ENCODE data around the gene KLF15. TPM values are rescaled to one million over a fixed set of nuclear protein-coding genes. Genes with fewer than 3 reads are reported as not detected.
A peak's percentile ranks its signal among the peaks of the same experiment; 100 is the strongest.

Gene KLF15
- total and polyA plus RNA-seq, 2 of the 8 experiments (the other 6 are each of a cell fraction or from before 2014, with no cell fraction given) = 15.7 to 19.5 TPM

- Histone ChIP-seq H3K79me2 (ENCODE audit: control insufficient read depth in 1 of 2, insufficient read depth in 2 of 2, low read length in 2 of 2) (peaks cover 0 to 18% of the 10 kb centered on the region in 2 experiments; a peak in 1 of 4 replicates), H2BK120ac (replicated peaks; ENCODE audit: low read depth, low read length) (no peak overlapping the region), H3K9ac (replicated peaks in 1 of 4; ENCODE audit: extremely low read depth in 1 of 4, low read depth in 3 of 4, low read length in 3 of 4) (no peak overlapping the region), H3K23ac (ENCODE audit: insufficient read length) (no peak overlapping the region), H3K79me1 (ENCODE audit: low read depth, low read length) (0 out of 2 replicates have a peak, but pooled peaks cover 3% of the 10 kb centered on the region), H2BK12ac (ENCODE audit: low read depth, low read length) (no peak overlapping the region), H3K56ac (replicated peaks; ENCODE audit: insufficient read length, low read depth, low read length) (no peak overlapping the region), H2AK5ac (ENCODE audit: low read depth, low read length) (no peak overlapping the region), H3K9me3 (ENCODE audit: insufficient read depth in 2 of 2, low read depth in 1 of 2, low read length in 1 of 2) (no peaks in the 10 kb centered on the region), H2BK5ac (ENCODE audit: low read depth, low read length) (no peak overlapping the region), H3K18ac (ENCODE audit: extremely low read depth, low read length) (no peak overlapping the region), H2BK15ac (ENCODE audit: low read length) (no peak overlapping the region), H3K27me3 (replicated peaks in 1 of 4; ENCODE audit: control insufficient read depth in 3 of 4, extremely low read depth in 1 of 4, insufficient read depth in 3 of 4, low read length in 3 of 4) (no peaks in the 10 kb centered on the region), H4K20me1 (replicated peaks in 1 of 2; ENCODE audit: control insufficient read depth in 1 of 2, insufficient read depth in 2 of 2, low read length in 2 of 2) (peaks cover 0 to 21% of the 10 kb centered on the region in 2 experiments), H3K4me1 (replicated peaks in 1 of 4; ENCODE audit: control insufficient read depth in 3 of 4, insufficient read depth in 4 of 4, low read length in 3 of 4) (peaks cover 0 to 16% (median 8%) of the 10 kb centered on the region in 4 experiments; a peak in 5 of 7 replicates), H4K8ac (ENCODE audit: extremely low read depth, insufficient read depth, low read length) (peak overlapping the region; percentile 72), H3K4me3 (ENCODE audit: extremely low read depth in 1 of 4, insufficient read depth in 2 of 4, low read depth in 3 of 4, low read length in 4 of 4) (no peak overlapping the region), H3K23me2 (ENCODE audit: low read depth, low read length) (peaks cover 13% of the 10 kb centered on the region), H3K36me3 (ENCODE audit: control insufficient read depth in 2 of 4, insufficient read depth in 4 of 4, low read length in 3 of 4) (peaks cover 0 to 15% (median 10%) of the 10 kb centered on the region in 4 experiments; a peak in 5 of 8 replicates), H2BK20ac (ENCODE audit: low read length) (no peak overlapping the region), H4K91ac (replicated peaks; ENCODE audit: insufficient read length, low read length) (no peak overlapping the region), H3K4ac (replicated peaks; ENCODE audit: insufficient read length, low read depth, low read length) (no peak overlapping the region), H3K27ac (ENCODE audit: low read depth, low read length) (no peak overlapping the region), H3K14ac (ENCODE audit: insufficient read length) (no peak overlapping the region), H4K5ac (ENCODE audit: insufficient read length, low read depth, low read length) (no peak overlapping the region), H2AFZ (ENCODE audit: low read length) (no peak overlapping the region), H3K4me2 (ENCODE audit: insufficient read depth in 1 of 2, low read depth in 2 of 2, low read length in 2 of 2) (no peak overlapping the region)
- ChIA-PET CTCF (ENCODE audit: partially characterized antibody) (interaction anchor here (0.9 to 2.1 kb wide), 4 partner anchors 8 to 219 kb away, joined by 3 to 8 read pairs (median 4); no protein-coding TSS in a partner anchor), POLR2A (ENCODE audit: partially characterized antibody) (interaction anchor here (1.6 kb wide), 1 partner anchor 85 kb away, joined by 4 read pairs; no protein-coding TSS in a partner anchor)
- FAIRE-seq = no peak
- DNase-seq (ENCODE audit: low read depth in 1 of 2, low spot score in 2 of 2) = no peak
- 93% methylated on average over 25 of the region's 27 CpGs; no CpG with 5 or more reads in 1 of the 2 experiments for WGBS, 2 experiments (ENCODE audit: extremely low coverage in 1 of 2, insufficient coverage in 1 of 2, insufficient read length in 1 of 2, insufficient replicate concordance in 2 of 2, low coverage in 1 of 2, low lambda C conversion rate in 2 of 2, missing lambda C conversion rate in 1 of 2)
- no peak for TF ChIP-seq MAFK (IDR thresholded peaks at IDR 0.05; ENCODE audit: low read depth, low read length)
Observed at GRCh38 chr3:126352476-126353454, 4.4 kb downstream of the KLF15 start.

All from H1 (cell line).